ENCODE data around the gene HEATR1. TPM values are rescaled to one million over a fixed set of nuclear protein-coding genes. Genes with fewer than 3 reads are reported as not detected.
"Not testable (repeated sequence)": the region's sequence is repeated elsewhere in the genome, so short reads cannot be mapped to it uniquely, and the experiment has no call there.

The HEATR1 gene
- total RNA-seq, 1 donor from 2014 or later: 49.3 TPM

- intact Hi-C loops (cut with micrococcal nuclease): no loop called here
These were observed 89.4 kb downstream of the HEATR1 start for GRCh38 chr1:236514703-236515442.

GRCh38 chr1:236511735-236512418, 92.4 kb downstream of the HEATR1 start:
- intact Hi-C loops (cut with micrococcal nuclease): no loop called here

- intact Hi-C loops (cut with micrococcal nuclease): no loop called here
These were observed 94.5 kb downstream of the HEATR1 start for GRCh38 chr1:236509647-236510401.

- intact Hi-C loops (cut with micrococcal nuclease): no loop called here
These were observed 95.1 kb downstream of the HEATR1 start for GRCh38 chr1:236509203-236509602.

- intact Hi-C loops (cut with micrococcal nuclease): no loop called here
These were observed 95.7 kb downstream of the HEATR1 start for GRCh38 chr1:236508593-236509027.

- intact Hi-C loops (cut with micrococcal nuclease): no loop called here
These were observed 97.2 kb downstream of the HEATR1 start for GRCh38 chr1:236507022-236507700.

GRCh38 chr1:236504338-236504737, 100.0 kb downstream of the HEATR1 start:
- intact Hi-C loops (cut with micrococcal nuclease): not testable (repeated sequence)

- intact Hi-C loops (cut with micrococcal nuclease): no loop called here
These were observed 101.2 kb downstream of the HEATR1 start for GRCh38 chr1:236502972-236503639.

- intact Hi-C loops (cut with micrococcal nuclease): no loop called here
These were observed 101.7 kb downstream of the HEATR1 start for GRCh38 chr1:236502579-236502971.

- intact Hi-C loops (cut with micrococcal nuclease): no loop called here
These were observed 103.2 kb downstream of the HEATR1 start for GRCh38 chr1:236501093-236501492.

Other genes starting within 250 kb of the HEATR1 start
- 9.1 and 10.4 TPM in 2 replicates for gene EDARADD, start 210.2 kb downstream of the HEATR1 start, total RNA-seq
- gene LGALS8, start 80.5 kb downstream of the HEATR1 start, total RNA-seq: 109 and 113 TPM in 2 replicates
- gene ACTN2, start 82.0 kb upstream of the HEATR1 start, total RNA-seq: not detected in 2 replicates
- gene MTR, start 190.8 kb upstream of the HEATR1 start, total RNA-seq: 37.1 and 38.5 TPM in 2 replicates

Data from T-helper 1 cell treated with Interleukin-12 subunit alpha and Interleukin-12 subunit beta and Interleukin-4 antibody, amounts not matched to agents 30 ng/mL and 1 ng/mL, for 36 hours (primary cell).